ENCODE measurements around the gene RSBN1L.

The RSBN1L gene

GRCh38 chr7:77734659-77735421, 38.6 kb downstream of the RSBN1L start:
- peak; percentile 81 for DNase-seq

DNA sequence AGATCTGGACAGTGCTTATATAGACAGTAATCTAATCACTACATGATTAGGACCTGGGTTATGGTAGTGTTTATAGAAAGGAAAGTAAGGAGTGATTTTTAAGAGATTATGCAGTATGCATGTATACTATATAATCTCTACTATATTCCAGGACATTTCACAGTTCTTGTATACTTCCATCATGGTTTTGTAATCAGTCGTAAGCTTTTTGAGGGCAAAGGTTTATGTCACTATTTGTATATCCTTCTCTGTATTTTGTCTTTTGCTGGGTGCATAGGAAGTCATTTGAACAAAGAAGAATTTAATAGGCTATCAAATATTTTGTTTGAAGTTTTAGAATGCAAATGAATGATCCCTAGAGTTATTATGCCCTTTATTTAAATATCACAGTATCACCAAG, 39.2 kb downstream of the RSBN1L start:
- no peak for DNase-seq

GRCh38 chr7:77736991-77737390, 40.7 kb downstream of the RSBN1L start:
- DNase-seq, result no peak

DNA sequence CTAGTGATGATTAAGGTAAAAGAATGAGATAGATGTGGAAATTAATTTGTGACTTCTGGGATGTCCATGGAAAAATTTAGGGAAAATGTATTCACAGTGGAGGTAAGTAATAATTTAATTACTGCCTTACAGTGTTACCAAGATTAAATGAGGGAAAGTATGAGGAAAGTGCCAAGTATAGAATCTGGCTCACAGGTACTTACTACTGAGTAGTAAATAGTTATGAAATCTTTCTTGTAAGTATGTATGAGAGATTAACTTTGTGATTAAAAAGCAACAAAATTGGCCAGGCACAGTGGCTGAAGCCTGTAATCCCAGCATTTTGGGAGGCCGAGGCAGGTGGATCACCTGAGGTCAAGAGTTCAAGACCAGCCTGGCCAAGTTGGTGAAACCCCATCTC, 42.1 kb downstream of the RSBN1L start:
- DNase-seq, result no peak

DNA sequence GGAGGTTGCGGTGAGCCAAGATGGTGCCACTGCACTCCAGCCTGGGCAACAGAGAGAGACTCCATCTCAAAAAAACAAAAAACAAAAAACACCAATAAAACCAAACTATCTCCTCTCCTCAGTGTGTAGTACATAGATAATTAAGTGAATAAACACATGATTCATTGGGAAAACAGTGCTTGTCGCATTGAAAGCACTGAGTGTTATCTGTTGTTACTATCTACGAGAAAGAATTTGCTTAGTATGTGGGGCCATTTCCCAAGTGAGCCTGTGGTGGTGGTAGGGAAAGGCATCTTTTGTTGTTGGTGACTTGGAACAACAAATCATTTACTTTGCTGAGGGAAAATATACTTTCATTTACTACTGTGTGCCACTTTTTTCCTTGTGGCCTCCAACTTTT, 42.6 kb downstream of the RSBN1L start:
- no peak for DNase-seq

DNA sequence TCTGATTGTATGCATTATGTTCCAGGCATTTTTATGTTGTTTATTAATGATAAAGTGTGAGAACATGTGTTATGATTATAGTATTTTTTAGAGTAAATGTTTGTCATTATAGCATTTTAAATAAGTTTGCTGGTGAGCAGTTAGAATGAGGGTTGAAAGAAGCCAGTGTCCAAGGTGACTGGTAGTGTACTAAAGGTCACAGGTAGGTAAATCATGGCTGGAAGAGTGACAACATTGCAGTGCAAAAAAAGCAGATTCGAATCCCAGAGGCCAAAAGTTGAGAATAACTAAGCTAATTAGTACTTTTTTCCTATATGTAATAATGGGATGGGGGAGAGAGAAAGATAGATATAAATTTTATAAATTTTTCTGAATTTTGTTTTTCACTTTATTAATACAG, 44.0 kb downstream of the RSBN1L start:
- no peak for DNase-seq

GRCh38 chr7:77743518-77743917, 47.3 kb downstream of the RSBN1L start:
- no peak for DNase-seq

GRCh38 chr7:77745746-77746145, 49.5 kb downstream of the RSBN1L start:
- no peak for DNase-seq

GRCh38 chr7:77746164-77746823, 50.0 kb downstream of the RSBN1L start:
- DNase-seq, result no peak

GRCh38 chr7:77746824-77747165, 50.5 kb downstream of the RSBN1L start:
- no peak for DNase-seq

- no peak for DNase-seq
These were observed 50.9 kb downstream of the RSBN1L start for GRCh38 chr7:77747178-77747577.

DNA sequence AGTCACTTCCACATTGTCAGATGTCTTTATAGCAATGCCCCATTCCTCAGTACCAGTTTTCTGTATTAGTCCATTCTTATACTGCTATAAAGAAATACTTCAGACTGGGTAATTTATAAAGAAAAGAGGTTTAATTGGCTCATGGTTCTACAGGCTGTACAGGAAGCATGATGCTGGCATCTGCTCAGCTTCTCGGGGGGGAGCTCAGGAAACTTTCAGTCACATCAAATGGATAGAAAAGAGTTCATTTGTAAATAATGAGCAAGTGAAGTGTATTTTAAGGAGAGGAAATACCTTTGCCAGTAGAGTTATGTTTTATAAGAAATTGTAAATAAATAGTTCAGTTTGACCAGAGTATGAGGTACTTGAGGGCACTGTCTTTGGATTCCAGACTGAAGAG, 51.5 kb downstream of the RSBN1L start:
- DNase-seq, result no peak

DNA sequence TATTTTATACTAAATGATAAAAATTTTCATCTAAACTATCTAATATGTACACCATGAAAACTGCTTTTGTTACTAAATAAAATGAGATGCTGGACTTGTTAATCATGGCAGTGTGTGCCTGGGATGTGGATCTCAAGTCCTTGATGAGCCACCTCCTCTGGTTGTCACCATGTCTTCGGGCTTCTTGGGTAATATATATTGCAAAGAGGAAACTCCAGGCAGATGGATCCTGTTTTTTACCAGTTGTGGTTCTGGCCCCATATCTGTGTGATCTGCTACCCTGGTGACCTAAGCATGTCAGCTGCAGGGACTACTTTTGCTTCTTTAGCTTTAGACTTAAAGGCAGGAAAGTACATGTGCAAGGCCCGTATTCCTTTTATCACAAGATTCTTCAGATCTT, 55.8 kb downstream of the RSBN1L start:
- DNase-seq, result peak; percentile 99

DNA sequence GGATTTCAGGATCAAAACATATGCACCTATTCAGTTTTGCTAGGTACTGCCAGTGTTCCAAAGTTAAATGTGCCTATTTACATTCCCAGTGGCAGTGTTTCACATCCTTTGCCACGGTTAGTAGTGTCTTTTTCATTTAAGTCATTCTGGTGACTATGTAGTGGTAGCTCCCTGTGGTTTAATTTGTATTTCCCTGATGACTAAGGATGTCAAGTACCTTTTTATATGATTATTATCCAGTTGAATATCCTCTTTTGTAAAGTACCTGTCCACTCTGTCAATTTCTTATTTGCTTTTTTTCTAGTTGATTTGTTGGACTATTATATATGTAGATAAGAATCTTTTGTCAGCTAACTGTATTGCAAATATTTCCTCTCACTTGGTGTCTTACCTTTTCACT, 56.9 kb downstream of the RSBN1L start:
- DNase-seq, result no peak

GRCh38 chr7:77757589-77757988, 61.3 kb downstream of the RSBN1L start:
- no peak for DNase-seq

- DNase-seq, result peak; percentile 96
These were observed 63.1 kb downstream of the RSBN1L start for GRCh38 chr7:77759294-77759889.

GRCh38 chr7:77760809-77761453, 64.7 kb downstream of the RSBN1L start:
- DNase-seq, result no peak

GRCh38 chr7:77765481-77765880, 69.2 kb downstream of the RSBN1L start:
- no peak for DNase-seq

GRCh38 chr7:77765906-77766800, 69.9 kb downstream of the RSBN1L start:
- no peak for DNase-seq

DNA sequence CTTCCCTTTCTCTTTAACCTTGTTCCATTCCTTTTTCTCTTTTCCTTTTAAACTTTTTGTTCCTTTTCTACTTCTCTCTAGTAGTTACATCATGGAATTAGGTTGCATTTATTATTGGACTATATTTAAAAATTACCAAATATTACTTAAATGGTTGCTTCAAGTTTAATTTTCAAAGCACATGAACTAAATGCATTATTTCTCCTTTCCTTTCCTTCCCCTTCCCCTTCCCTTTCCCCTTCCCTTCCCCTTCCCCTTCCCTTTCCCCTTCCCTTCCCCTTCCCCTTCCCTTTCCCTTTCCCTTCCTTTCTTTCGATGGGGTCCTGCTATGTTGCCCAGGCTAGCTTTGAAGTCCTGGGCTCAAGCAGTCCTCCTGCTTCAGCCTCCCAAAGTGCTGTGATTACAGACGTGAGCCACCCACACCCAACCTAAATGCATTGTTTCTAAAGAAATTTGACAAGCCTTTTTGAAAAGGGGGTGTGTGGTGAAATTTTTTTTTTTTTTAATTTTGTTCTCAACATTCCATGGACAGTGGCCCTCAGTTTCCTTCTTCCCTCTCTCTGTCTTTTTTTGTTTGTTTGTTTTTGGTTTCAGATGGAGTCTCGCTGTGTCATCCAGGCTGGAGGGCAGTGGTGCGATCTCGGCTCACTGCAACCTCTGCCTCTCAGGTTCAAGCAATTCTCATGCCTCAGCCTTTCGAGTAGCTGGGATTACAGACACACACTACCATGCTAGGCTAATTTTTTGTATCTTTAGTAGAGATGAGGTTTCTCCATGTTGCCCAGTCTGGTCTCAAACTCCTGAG, 70.7 kb downstream of the RSBN1L start:
- DNase-seq, result no peak

GRCh38 chr7:77770316-77770715, 74.1 kb downstream of the RSBN1L start:
- no peak for DNase-seq

GRCh38 chr7:77771901-77772300, 75.6 kb downstream of the RSBN1L start:
- DNase-seq, result no peak

Measured in OCI-M1 (cell line).